ENCODE measurements around the gene PRKRIP1.

The PRKRIP1 gene

DNA sequence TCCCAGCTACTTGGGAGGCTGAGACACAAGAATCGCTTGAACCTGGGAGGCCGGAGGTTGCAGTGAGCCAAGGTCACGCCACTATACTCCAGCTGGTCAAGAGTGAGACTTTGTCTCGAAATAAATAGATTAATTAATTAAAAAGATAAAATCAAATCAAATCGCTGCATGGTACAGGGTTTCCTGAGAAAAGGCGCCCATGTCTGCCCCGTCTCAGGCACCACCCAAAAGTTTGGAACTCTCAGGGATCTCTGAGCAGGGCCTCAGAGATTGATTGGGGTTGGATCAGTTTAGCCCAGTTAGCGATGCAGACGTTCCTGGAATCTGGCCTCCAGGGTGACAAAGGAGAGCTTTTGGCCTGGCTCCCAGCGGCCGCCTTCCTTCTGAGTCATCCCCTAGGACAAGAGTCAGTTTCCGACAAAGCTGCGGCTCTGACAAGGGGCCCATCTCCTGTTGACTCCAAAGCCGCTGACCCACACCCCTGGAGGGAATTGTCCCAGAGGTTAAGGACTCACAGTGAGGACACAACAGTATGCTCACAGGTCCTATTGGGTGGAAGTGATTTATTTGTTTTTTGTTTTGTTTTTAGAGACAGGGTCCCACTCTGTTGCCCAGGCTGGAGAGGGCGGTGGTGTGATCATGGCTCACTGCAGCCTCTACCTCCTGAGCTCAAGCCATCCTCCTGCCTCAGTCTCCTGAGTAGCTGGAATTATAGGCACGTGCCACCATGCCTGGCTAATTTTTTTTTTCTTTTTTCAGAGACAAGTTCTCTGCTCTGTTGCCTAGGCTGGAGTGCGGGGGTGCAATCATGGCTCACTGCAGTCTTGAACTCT, 44.0 kb downstream of the PRKRIP1 start:
- no peak for DNase-seq (ENCODE audit: extremely low read depth, low read depth)

DNA sequence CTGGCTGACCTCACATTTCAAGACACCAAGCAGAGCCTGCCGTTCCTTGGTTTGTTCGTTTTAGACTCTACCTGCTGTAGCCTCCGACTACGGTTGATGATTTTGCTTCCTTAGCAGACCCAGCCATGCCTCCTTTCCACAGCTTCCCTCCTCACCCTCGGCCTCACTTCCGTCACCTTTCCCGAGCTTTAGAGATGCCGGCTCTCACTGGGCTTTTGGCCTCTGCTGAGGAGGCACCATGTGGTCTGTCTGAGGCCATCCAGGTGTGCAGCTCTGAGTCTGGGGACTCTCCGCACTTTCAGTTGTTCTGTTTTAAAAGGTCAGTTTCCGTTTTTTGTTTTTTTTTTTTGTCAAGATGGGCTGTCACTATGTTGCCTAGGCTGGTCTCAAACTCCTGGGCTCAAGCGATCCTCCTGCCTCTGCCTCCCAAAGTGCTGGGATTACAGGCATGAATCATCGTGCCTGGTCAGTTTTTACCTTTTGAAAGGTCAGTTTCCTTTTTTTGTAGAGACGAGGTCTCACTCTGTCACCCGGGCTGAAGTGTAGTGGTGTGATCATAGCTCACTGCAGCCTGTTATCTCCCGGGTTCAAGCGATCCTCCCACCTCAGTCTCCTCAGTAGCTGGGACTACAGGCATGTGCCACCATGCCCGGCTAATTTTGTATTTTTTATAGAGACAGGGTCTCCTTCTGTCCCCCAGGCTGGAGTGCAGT, 49.0 kb downstream of the PRKRIP1 start:
- no peak for DNase-seq (ENCODE audit: extremely low read depth, low read depth)
- TF ChIP-seq, protein P1, sequence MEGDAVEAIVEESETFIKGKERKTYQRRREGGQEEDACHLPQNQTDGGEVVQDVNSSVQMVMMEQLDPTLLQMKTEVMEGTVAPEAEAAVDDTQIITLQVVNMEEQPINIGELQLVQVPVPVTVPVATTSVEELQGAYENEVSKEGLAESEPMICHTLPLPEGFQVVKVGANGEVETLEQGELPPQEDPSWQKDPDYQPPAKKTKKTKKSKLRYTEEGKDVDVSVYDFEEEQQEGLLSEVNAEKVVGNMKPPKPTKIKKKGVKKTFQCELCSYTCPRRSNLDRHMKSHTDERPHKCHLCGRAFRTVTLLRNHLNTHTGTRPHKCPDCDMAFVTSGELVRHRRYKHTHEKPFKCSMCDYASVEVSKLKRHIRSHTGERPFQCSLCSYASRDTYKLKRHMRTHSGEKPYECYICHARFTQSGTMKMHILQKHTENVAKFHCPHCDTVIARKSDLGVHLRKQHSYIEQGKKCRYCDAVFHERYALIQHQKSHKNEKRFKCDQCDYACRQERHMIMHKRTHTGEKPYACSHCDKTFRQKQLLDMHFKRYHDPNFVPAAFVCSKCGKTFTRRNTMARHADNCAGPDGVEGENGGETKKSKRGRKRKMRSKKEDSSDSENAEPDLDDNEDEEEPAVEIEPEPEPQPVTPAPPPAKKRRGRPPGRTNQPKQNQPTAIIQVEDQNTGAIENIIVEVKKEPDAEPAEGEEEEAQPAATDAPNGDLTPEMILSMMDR (IDR thresholded peaks at IDR 0.05; ENCODE audit: low read depth, low read length) = no peak

More for the DNA sequence above, 44.0 kb downstream of the PRKRIP1 start:
- TF ChIP-seq, protein P1 (IDR thresholded peaks at IDR 0.05; ENCODE audit: low read depth, low read length) = no peak

DNA sequence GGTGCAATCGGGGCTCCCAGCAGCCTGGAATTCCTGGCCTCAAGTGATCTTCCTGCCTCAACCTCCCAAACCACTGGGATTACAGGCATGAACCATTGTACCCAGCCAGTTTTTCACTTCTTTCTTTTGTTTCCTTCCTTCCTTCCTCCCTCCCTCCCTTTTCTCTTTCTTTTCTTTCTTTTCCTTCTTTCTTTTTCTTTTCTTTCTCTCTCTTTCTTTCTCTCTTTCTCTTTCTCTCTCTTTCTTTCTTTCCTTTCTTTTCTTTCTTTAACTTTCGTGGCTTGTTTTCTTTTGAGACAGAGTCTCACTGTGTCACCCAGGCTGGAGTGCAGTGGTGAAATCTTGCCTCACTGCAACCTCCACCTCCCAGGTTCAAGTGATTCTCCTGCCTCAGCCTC, 49.5 kb downstream of the PRKRIP1 start:
- TF ChIP-seq, protein P1 (IDR thresholded peaks at IDR 0.05; ENCODE audit: low read depth, low read length) = no peak
- no peak for DNase-seq (ENCODE audit: extremely low read depth, low read depth)

DNA sequence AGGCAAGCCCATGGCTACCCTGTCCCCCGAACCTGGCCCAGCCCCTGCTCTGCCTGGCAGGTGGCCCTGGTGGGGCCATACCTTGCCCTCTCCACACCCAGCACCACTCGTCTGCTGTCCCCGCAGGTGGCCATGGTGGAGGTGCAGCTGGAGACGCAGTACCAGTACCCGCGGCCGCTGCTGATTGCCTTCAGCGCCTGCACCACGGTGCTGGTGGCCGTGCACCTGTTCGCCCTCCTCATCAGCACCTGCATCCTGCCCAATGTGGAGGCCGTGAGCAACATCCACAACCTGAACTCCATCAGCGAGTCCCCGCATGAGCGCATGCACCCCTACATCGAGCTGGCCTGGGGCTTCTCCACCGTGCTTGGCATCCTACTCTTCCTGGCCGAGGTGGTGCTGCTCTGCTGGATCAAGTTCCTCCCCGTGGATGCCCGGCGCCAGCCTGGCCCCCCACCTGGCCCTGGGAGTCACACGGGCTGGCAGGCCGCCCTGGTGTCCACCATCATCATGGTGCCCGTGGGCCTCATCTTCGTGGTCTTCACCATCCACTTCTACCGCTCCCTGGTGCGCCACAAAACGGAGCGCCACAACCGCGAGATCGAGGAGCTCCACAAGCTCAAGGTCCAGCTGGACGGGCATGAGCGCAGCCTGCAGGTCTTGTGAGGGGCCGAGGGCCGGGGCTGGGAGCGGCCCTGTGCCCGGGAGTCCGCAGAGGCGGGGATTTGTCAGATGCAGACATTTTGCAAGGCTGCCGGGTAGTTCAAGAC, 50.4 kb downstream of the PRKRIP1 start:
- TF ChIP-seq, protein P1 (IDR thresholded peaks at IDR 0.05; ENCODE audit: low read depth, low read length) = no peak
- DNase-seq (ENCODE audit: extremely low read depth, low read depth) = no peak

DNA sequence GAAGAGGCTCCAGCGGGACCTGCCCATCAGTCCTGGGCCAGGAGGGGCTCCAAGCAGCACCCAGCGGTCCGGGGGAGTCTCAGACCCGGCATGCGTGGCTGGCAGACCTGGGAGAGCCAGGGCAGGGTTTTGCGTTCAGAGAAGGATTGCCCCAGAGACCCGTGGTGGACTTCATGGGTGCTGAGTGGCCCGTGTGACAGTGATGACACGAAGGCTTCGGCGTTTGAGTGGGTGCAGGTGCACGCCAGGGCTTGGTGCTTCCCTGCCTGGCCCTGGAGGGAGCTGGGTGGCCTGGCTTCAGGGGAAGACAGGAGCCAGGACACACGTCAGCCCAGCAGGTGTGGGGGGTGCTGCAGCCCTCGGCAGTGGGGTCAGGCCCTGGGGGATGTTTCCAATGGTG, 51.1 kb downstream of the PRKRIP1 start:
- no peak for DNase-seq (ENCODE audit: extremely low read depth, low read depth)
- TF ChIP-seq, protein P1 (IDR thresholded peaks at IDR 0.05; ENCODE audit: low read depth, low read length) = no peak

DNA sequence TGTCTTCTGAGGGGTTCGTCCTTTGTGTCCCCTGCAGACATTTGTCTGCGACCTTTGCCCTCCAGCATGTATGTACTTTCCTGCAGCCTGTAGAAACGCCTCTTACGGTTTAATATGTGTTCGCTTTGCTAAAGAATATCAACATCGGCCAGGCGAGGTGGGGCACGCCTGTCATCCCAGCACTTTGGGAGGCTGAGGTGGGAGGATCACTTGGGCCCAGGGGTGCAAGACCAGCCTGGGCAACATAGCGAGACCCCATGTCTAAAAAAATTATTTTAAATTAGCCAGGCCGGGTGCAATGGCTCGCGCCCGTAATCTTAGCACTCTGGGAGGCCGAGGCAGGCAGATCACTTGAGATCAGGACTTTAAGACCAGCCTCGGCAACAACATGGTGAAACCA, 53.0 kb downstream of the PRKRIP1 start:
- no peak for DNase-seq (ENCODE audit: extremely low read depth, low read depth)
- TF ChIP-seq, protein P1 (IDR thresholded peaks at IDR 0.05; ENCODE audit: low read depth, low read length) = no peak

Data from AG09319 (cell line).